HCT116 (cell line): Measurements from ENCODE around the gene FNDC7.

ENCODE experiments used
- CEBPB ChIP-seq: IDR thresholded peaks from 2 replicates; pipeline ENCODE4 v1.6.1; 2012; ENCODE audit warnings: low read depth
- EZH2phosphoT487 ChIP-seq: fragments of 200-600 bp; IDR thresholded peaks from 2 replicates; pipeline ENCODE4 v1.6.1; 2018; ENCODE audit warnings: antibody characterized with exemption, borderline replicate concordance
- JUND ChIP-seq: IDR thresholded peaks from 2 replicates; pipeline ENCODE4 v1.6.1; 2012
- POLR2A ChIP-seq: IDR thresholded peaks from 2 replicates; pipeline ENCODE4 v1.7.0; 2011; ENCODE audit warnings: borderline replicate concordance; ENCODE audit not compliant: insufficient read depth, insufficient read length; ENCODE audit errors: extremely low read depth
- POLR2AphosphoS5 ChIP-seq: IDR thresholded peaks from 2 replicates; pipeline ENCODE4 v1.6.1; 2011; ENCODE audit warnings: mild to moderate bottlenecking, low read depth, low read length, moderate library complexity
- SP1 ChIP-seq: IDR thresholded peaks from 2 replicates; pipeline ENCODE4 v1.6.1; 2012; ENCODE audit warnings: low read depth
- YY1 ChIP-seq: IDR thresholded peaks from 2 replicates; pipeline ENCODE4 v1.6.1; 2011; ENCODE audit warnings: low read length, low read depth, moderate library complexity, mild to moderate bottlenecking; ENCODE audit not compliant: insufficient replicate concordance; ENCODE audit errors: extremely low read depth
- ZFX ChIP-seq: fragments of 450-650 bp; IDR thresholded peaks from 2 replicates; pipeline ENCODE4 v1.6.1; 2017
- ZNF274 ChIP-seq: fragments of 200-500 bp; sonication (Bioruptor generic); IDR thresholded peaks from 2 replicates; pipeline ENCODE4 v1.6.1; 2014; ENCODE audit warnings: mild to moderate bottlenecking, low read depth, low read length, inconsistent platforms
- TF ChIP-seq, protein P1 (sequence below), 3 experiments: fragments of 200-600 bp in 1 of 3; sonication (generic) in 1 of 3; IDR thresholded peaks in 2 of 3; conservative IDR thresholded peaks in 1 of 3; 2 replicates each; pipeline ENCODE4 v1.5.1; 2012 to 2017; ENCODE audit warnings: low read depth in 2 of 3, low read length in 2 of 3, antibody characterized with exemption in 1 of 3, borderline replicate concordance in 1 of 3, control low read depth in 1 of 3, mild to moderate bottlenecking in 1 of 3, mixed read lengths in 1 of 3, mixed run types in 1 of 3, moderate library complexity in 1 of 3; ENCODE audit not compliant: insufficient read depth in 1 of 3
- TF ChIP-seq, protein P2 (sequence below): IDR thresholded peaks from 2 replicates; pipeline ENCODE4 v1.6.1; 2012; ENCODE audit warnings: low read depth
- TF ChIP-seq, protein P3 (sequence below): IDR thresholded peaks from 2 replicates; pipeline ENCODE4 v1.6.1; 2012

DNA sequence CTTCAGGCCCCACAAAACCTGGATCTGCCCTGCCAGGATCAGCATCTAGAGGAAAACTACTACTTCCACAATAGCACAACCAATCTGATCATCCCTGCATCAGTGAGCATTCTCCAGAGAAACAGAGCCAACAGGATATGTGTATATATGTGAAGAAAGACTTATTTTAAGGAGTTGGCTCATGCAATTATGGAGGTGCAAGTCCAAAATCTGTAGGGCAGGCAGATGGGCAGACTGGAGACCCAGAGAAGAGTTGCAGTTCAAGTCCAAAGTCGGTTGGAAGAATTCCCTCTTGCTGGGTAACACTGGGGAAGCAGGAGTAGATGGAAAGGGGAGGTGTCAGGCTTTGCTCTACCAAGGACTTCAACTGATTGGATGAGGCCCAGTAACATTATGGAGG is 46.9 kb upstream of the FNDC7 start:
- TF ChIP-seq CEBPB: no peak
- no peak for TF ChIP-seq POLR2A
- TF ChIP-seq POLR2AphosphoS5: no peak
- TF ChIP-seq EZH2phosphoT487: no peak
- TF ChIP-seq, protein P1, sequence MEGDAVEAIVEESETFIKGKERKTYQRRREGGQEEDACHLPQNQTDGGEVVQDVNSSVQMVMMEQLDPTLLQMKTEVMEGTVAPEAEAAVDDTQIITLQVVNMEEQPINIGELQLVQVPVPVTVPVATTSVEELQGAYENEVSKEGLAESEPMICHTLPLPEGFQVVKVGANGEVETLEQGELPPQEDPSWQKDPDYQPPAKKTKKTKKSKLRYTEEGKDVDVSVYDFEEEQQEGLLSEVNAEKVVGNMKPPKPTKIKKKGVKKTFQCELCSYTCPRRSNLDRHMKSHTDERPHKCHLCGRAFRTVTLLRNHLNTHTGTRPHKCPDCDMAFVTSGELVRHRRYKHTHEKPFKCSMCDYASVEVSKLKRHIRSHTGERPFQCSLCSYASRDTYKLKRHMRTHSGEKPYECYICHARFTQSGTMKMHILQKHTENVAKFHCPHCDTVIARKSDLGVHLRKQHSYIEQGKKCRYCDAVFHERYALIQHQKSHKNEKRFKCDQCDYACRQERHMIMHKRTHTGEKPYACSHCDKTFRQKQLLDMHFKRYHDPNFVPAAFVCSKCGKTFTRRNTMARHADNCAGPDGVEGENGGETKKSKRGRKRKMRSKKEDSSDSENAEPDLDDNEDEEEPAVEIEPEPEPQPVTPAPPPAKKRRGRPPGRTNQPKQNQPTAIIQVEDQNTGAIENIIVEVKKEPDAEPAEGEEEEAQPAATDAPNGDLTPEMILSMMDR (IDR thresholded peaks at IDR 0.05 in 2 of 3, conservative IDR thresholded peaks at IDR 0.05 in 1 of 3; ENCODE audit: borderline replicate concordance in 1 of 3, insufficient read depth in 1 of 3, low read depth in 2 of 3, low read length in 2 of 3): no peak
- TF ChIP-seq SP1: no peak
- TF ChIP-seq, protein P2, sequence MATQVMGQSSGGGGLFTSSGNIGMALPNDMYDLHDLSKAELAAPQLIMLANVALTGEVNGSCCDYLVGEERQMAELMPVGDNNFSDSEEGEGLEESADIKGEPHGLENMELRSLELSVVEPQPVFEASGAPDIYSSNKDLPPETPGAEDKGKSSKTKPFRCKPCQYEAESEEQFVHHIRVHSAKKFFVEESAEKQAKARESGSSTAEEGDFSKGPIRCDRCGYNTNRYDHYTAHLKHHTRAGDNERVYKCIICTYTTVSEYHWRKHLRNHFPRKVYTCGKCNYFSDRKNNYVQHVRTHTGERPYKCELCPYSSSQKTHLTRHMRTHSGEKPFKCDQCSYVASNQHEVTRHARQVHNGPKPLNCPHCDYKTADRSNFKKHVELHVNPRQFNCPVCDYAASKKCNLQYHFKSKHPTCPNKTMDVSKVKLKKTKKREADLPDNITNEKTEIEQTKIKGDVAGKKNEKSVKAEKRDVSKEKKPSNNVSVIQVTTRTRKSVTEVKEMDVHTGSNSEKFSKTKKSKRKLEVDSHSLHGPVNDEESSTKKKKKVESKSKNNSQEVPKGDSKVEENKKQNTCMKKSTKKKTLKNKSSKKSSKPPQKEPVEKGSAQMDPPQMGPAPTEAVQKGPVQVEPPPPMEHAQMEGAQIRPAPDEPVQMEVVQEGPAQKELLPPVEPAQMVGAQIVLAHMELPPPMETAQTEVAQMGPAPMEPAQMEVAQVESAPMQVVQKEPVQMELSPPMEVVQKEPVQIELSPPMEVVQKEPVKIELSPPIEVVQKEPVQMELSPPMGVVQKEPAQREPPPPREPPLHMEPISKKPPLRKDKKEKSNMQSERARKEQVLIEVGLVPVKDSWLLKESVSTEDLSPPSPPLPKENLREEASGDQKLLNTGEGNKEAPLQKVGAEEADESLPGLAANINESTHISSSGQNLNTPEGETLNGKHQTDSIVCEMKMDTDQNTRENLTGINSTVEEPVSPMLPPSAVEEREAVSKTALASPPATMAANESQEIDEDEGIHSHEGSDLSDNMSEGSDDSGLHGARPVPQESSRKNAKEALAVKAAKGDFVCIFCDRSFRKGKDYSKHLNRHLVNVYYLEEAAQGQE: no peak
- TF ChIP-seq, protein P3, sequence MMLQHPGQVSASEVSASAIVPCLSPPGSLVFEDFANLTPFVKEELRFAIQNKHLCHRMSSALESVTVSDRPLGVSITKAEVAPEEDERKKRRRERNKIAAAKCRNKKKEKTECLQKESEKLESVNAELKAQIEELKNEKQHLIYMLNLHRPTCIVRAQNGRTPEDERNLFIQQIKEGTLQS: no peak
- TF ChIP-seq JUND: no peak
- no peak for TF ChIP-seq ZFX
- TF ChIP-seq YY1: no peak
- TF ChIP-seq ZNF274: no peak
